ENCODE results near the gene FAM151A.

The FAM151A gene

DNA sequence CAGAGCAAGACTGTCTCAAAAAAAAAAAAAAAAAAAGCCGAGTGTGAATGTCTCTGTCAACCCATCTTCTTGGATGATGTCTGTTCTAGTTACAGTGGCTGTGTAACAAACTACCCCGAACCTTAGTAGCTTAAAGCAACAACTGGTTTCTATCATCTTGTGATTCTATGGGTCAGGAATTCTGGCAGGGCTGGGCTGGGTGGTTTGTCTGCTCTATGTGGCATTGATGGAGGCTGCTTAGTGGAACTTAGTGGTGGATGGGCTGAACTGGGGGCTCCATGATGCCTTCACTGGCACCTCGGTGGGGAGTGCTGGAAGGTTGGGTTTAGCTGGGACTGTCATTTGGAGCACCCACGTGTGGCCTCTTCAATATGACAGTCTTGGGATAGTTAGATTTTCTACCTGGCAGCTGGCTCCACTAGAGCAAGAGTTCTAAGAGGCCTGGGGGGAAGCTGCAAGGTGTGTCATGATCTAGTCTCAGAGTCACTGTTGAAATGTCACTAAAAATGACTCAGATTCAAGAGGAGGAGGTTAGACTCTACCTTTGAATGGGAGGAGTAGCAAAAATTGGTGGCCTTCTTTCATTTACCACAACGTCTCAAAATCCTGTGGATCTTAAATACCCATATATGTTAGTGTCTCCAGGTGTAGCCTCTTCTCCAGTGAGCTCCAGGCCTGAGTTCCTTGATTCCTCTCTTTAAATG, 56.7 kb downstream of the FAM151A start:
- H3K9me3 Mint-ChIP-seq = no peaks in the 10 kb centered on the region
- H3K27ac Mint-ChIP-seq = no peak overlapping the region
- no peaks in the 10 kb centered on the region for H3K4me1 Mint-ChIP-seq
- H3K4me3 Mint-ChIP-seq = no peak overlapping the region
- peak; percentile 89 for ATAC-seq
- no peak for DNase-seq
- no peaks in the 10 kb centered on the region for H3K27me3 Mint-ChIP-seq
- no peaks in the 10 kb centered on the region for H3K36me3 Mint-ChIP-seq (ENCODE audit: low read depth)

DNA sequence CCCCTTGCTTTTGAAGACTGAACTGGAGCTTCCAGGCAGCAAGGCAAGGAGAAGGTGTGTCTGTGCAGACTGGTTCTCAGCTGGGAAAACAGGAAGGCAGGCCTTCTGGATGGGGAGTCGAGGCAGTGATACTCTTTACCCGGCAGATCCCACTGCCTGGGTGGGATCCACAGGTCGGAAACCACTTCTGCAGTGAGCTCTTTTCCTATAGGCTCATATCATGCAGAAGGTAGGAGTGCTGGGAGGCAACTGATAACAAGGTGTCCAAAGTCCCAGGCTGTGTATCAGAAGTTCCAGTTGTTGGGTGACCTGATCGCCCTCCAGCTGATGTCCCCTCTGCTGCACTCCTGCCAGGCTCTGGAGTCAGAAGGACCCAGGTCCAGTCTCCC, 58.2 kb downstream of the FAM151A start:
- no peaks in the 10 kb centered on the region for H3K4me1 Mint-ChIP-seq
- H3K27me3 Mint-ChIP-seq = no peaks in the 10 kb centered on the region
- no peaks in the 10 kb centered on the region for H3K36me3 Mint-ChIP-seq (ENCODE audit: low read depth)
- ATAC-seq (no peak), DNase-seq (no peak)
- H3K4me3 Mint-ChIP-seq = no peak overlapping the region
- H3K9me3 Mint-ChIP-seq = no peaks in the 10 kb centered on the region
- H3K27ac Mint-ChIP-seq = no peak overlapping the region

- no peak for DNase-seq
- Mint-ChIP-seq H3K4me1 (no peaks in the 10 kb centered on the region), H3K9me3 (no peaks in the 10 kb centered on the region), H3K27ac (no peak overlapping the region), H3K4me3 (no peak overlapping the region), H3K27me3 (no peaks in the 10 kb centered on the region), H3K36me3 (ENCODE audit: low read depth) (no peaks in the 10 kb centered on the region)
- ATAC-seq = no peak
Measured at GRCh38 chr1:54564312-54565112, 58.8 kb downstream of the FAM151A start.

- H3K36me3 Mint-ChIP-seq (ENCODE audit: low read depth) = no peaks in the 10 kb centered on the region
- H3K27me3 Mint-ChIP-seq = no peaks in the 10 kb centered on the region
- H3K27ac Mint-ChIP-seq = no peak overlapping the region
- no peak overlapping the region for H3K4me3 Mint-ChIP-seq
- DNase-seq (no peak), ATAC-seq (no peak)
- no peaks in the 10 kb centered on the region for H3K4me1 Mint-ChIP-seq
- no peaks in the 10 kb centered on the region for H3K9me3 Mint-ChIP-seq
Measured at GRCh38 chr1:54559771-54560231, 63.5 kb downstream of the FAM151A start.
